ENCODE data around the gene MGAT3.

Gene MGAT3

DNA sequence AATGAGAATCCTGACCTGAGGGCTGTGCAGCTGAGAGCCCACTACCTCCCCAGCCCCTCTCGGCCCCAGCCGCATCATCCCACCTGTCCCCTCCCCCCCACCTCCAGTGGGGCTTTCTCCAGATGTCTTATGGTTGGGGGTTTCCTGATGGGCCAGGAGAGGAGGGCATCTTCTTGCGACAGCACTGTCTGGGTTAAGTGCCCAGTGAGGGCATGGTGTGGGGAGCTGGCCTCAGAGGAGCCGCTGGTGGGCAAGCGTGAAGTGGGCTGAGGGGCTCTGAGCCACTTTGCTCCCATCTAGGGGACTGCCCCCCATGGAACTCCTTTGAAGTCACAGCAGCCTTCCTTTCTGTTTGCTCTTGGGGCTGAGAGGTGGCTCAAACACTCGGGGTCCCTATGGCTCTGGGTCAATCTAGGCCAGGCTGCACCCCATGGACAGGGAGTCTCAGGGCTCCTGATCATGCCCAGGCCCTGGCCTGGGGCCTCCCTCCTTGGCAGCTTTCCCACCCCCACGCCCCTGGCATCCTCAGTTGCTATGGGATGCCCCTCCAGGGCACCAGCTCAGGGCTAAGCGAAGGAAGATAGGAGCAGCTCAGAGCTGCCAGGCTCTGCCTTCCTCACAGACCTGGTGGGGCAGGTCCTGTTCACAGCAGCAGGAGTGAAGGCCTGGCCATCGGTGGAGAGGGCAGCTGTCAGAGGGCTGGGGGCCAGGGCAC lies 34.3 kb downstream of the MGAT3 start:
- Mint-ChIP-seq H3K27ac (no peak overlapping the region), H3K9me3 (no peaks in the 10 kb centered on the region), H3K4me3 (no peak overlapping the region), H3K27me3 (no peaks in the 10 kb centered on the region), H3K4me1 (ENCODE audit: low read depth) (peaks cover 49% of the 10 kb centered on the region), H3K36me3 (ENCODE audit: low read depth) (no peaks in the 10 kb centered on the region)
- intact Hi-C loops (cut with micrococcal nuclease) = no loop called here

DNA sequence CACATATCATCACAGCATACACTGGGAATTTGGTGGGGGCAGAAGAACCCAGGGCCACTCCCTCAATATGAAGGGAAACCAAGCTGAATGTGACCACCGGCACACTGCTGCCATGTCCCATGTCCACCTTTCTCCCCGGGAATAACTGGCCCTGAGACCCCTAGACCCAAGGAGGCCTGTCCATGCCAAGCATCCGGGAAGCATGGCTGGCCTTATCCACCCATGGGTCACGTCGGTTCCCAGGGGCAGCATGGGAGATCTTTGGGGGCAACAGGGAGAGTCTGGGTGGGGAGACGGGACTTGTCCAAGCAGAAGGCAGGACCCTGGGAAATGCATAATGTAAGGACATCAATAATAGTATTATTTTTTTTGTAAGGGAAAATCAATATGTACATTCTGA lies 34.9 kb downstream of the MGAT3 start:
- intact Hi-C loops (cut with micrococcal nuclease) = no loop called here
- H3K36me3 Mint-ChIP-seq (ENCODE audit: low read depth) = no peaks in the 10 kb centered on the region
- peaks cover 54% of the 10 kb centered on the region for H3K4me1 Mint-ChIP-seq (ENCODE audit: low read depth)
- no peaks in the 10 kb centered on the region for H3K27me3 Mint-ChIP-seq
- H3K27ac Mint-ChIP-seq = no peak overlapping the region
- no peak overlapping the region for H3K4me3 Mint-ChIP-seq
- no peaks in the 10 kb centered on the region for H3K9me3 Mint-ChIP-seq

DNA sequence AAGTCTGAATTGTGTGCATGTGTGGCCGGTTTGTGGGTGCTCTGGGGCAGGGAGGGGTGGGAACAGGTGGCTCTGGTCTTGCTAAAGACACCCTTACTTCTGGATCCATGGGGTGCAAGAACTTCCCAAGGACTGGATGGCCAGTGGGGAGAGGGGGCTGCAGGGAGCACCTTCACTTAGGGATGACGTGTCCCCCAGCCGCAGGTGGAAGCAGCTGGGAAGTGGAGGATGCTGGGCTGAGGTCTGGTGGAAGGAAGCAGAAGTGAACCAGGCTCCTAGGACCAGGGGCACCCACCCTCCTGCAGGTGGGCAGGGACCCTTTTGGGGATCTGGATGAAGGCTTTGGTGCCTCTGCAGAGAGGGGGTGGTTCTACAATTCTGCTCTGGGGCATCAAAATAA lies 35.4 kb downstream of the MGAT3 start:
- H3K4me3 Mint-ChIP-seq = no peak overlapping the region
- no peak overlapping the region for H3K27ac Mint-ChIP-seq
- intact Hi-C loops (cut with micrococcal nuclease) = no loop called here
- peaks cover 57% of the 10 kb centered on the region for H3K4me1 Mint-ChIP-seq (ENCODE audit: low read depth)
- H3K36me3 Mint-ChIP-seq (ENCODE audit: low read depth) = no peaks in the 10 kb centered on the region
- H3K27me3 Mint-ChIP-seq = no peaks in the 10 kb centered on the region
- H3K9me3 Mint-ChIP-seq = no peaks in the 10 kb centered on the region

DNA sequence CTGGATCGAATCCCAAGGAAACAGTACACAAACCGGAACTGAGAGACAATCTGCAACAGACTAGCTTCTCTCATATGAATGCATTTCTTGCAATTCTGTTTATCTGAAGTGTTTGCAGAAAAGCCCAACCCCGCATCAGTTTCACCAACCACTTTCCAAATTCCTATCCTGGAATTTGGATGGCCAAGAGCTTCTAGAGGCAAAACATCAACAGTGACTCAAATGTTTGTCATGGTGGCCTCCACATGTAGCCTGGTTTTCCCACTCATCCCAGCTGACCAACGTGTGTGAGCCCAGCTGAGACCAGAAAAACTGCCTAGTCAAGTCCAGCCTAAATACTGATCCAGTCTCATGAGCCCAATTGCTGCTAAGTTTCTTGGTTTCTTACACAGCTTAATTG lies 36.9 kb downstream of the MGAT3 start:
- no peak overlapping the region for H3K4me3 Mint-ChIP-seq
- H3K4me1 Mint-ChIP-seq (ENCODE audit: low read depth) = peaks cover 63% of the 10 kb centered on the region
- H3K27me3 Mint-ChIP-seq = no peaks in the 10 kb centered on the region
- no peaks in the 10 kb centered on the region for H3K9me3 Mint-ChIP-seq
- no peaks in the 10 kb centered on the region for H3K36me3 Mint-ChIP-seq (ENCODE audit: low read depth)
- H3K27ac Mint-ChIP-seq = no peak overlapping the region
- intact Hi-C loops (cut with micrococcal nuclease) = loop anchor here (1.0 kb wide), 1 partner anchor 36 kb away; no protein-coding TSS in a partner anchor

DNA sequence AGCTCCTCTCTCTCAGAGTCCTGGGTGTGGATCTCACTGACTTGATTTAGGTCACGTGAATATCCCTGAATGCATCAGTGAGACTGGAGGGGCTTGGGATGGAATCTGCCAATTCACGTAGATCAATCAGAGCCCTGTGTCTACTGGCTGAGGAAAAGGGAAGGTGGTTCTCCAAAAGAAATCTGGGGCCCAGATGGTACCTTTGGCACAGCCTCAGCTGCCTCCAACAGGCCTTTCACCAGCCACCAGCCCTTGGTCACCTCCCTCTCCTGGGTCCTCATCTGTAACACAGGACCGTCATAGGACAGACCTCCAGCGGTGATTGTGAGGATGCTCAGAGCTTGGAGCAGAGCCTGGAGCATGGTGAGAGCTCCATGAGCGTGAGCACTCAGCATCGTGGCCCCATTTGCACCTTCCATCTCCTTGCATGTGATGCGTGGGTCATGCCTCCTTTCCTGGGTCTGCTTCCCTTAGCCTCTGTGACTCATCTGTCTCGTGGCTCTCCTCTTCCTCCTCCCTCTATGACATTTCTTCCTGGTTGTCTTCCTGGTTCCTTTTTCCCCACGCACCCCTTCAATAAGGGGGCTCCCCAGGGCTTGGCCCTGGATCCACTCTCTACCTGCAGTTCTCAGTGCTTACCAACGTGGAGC lies 37.8 kb downstream of the MGAT3 start:
- Mint-ChIP-seq H3K27ac (peak overlapping the region; percentile 69), H3K9me3 (no peaks in the 10 kb centered on the region), H3K4me3 (no peak overlapping the region), H3K4me1 (ENCODE audit: low read depth) (peaks cover 56% of the 10 kb centered on the region), H3K27me3 (no peaks in the 10 kb centered on the region), H3K36me3 (ENCODE audit: low read depth) (no peaks in the 10 kb centered on the region)
- intact Hi-C loops (cut with micrococcal nuclease) = no loop called here

DNA sequence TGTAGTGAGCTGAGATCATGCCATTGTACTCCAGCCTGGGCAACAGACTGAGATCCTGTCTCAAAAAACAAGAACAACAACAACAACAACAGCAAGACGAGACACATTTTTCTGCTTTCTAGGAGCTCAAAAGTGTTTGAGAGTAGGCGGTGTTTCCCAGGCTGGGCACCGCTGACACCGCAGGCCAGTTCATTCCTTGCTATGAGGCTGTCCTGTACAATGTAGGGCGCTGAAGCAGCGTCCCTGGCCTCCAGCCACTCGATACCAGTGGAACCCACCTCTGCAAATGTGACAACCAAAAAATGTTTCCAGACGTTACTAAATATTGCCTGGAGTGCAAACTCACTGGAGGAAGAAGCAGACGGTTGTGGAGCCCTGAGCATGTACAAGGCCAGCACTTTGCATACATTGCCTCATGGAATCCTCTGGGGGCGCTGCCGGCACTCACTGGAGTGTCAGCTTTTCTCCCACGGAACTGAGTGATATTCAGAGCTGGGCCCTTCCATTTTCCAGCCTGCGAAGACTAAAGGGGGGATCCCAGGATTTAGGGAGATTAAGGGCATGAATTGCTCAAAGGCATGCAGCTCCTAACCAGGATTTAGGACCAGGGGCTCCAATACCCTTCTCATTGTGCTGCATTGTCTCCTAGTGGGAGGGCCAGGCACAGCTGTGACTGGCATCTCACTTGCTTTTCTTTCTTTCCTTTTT lies 39.5 kb downstream of the MGAT3 start:
- H3K9me3 Mint-ChIP-seq = no peaks in the 10 kb centered on the region
- no peaks in the 10 kb centered on the region for H3K27me3 Mint-ChIP-seq
- peaks cover 52% of the 10 kb centered on the region for H3K4me1 Mint-ChIP-seq (ENCODE audit: low read depth)
- H3K36me3 Mint-ChIP-seq (ENCODE audit: low read depth) = no peaks in the 10 kb centered on the region
- H3K4me3 Mint-ChIP-seq = no peak overlapping the region
- peak overlapping the region; percentile 69 for H3K27ac Mint-ChIP-seq
- intact Hi-C loops (cut with micrococcal nuclease) = no loop called here

DNA sequence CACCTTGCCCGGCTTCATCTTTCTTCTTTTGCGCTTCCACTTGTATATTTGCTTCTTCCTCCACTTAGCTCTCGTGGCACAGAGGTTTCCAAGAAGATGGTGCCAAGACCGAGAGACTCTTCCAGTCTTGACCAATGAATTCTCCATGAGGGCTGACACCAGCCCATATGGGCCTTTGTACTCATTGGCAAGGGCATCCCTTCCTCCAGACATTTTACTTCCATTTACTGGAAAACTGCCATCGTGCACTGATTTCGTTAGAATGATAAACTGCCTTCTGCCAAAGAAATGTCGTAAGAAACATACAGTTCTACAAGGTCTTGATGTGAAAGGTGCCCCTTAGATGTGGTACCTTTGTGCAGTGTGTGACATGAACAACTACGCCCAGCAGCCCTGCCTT lies 40.6 kb downstream of the MGAT3 start:
- Mint-ChIP-seq H3K4me1 (ENCODE audit: low read depth) (peaks cover 59% of the 10 kb centered on the region), H3K27me3 (no peaks in the 10 kb centered on the region), H3K9me3 (no peaks in the 10 kb centered on the region), H3K4me3 (no peak overlapping the region), H3K27ac (peak overlapping the region; percentile 69), H3K36me3 (ENCODE audit: low read depth) (peaks cover 6% of the 10 kb centered on the region)
- intact Hi-C loops (cut with micrococcal nuclease) = no loop called here

DNA sequence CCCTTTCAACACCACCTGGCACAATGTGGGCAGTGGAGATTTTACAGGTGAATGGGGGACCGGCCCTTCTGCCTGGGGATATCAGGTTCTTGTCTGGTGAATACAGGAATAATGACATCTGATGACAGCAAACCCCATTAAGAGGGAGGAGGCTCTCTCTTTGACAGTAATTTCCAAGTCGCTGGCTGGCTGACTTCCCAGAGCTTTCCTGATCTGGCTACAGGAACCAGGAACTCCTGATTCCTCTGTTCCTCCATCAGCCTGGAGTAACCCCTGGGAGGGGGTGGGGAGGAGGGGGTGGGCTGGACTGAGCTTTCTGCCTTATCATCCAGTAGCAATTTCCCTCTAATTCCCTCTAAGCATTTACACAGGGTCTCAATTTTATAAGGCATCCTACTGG lies 41.6 kb downstream of the MGAT3 start:
- Mint-ChIP-seq H3K4me3 (no peak overlapping the region), H3K9me3 (no peaks in the 10 kb centered on the region), H3K36me3 (ENCODE audit: low read depth) (peaks cover 13% of the 10 kb centered on the region), H3K27ac (no peak overlapping the region), H3K27me3 (no peaks in the 10 kb centered on the region), H3K4me1 (ENCODE audit: low read depth) (peaks cover 59% of the 10 kb centered on the region)
- intact Hi-C loops (cut with micrococcal nuclease) = no loop called here

DNA sequence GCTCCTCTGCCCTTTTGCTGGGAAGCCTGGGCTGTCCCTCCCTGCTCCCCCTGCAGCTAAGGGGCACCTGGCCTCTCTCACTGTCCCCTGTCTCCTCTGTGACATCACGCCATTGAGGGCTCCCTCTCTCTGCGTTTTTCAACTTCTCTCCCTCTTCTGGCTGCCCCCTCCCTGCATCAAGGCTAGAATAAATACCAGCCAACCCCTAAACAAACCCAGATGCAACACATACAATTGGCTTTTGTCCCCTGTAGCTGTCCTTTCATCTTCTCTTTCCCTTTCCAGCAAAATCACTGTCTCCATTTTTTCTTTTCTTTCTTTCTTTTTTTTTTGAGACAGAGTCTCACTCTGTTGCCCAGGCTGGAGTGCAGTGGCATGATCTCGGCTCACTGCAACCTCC lies 42.0 kb downstream of the MGAT3 start:
- Mint-ChIP-seq H3K4me3 (no peak overlapping the region), H3K4me1 (ENCODE audit: low read depth) (peaks cover 59% of the 10 kb centered on the region), H3K9me3 (no peaks in the 10 kb centered on the region), H3K36me3 (ENCODE audit: low read depth) (peaks cover 14% of the 10 kb centered on the region), H3K27me3 (no peaks in the 10 kb centered on the region), H3K27ac (no peak overlapping the region)
- intact Hi-C loops (cut with micrococcal nuclease) = no loop called here

DNA sequence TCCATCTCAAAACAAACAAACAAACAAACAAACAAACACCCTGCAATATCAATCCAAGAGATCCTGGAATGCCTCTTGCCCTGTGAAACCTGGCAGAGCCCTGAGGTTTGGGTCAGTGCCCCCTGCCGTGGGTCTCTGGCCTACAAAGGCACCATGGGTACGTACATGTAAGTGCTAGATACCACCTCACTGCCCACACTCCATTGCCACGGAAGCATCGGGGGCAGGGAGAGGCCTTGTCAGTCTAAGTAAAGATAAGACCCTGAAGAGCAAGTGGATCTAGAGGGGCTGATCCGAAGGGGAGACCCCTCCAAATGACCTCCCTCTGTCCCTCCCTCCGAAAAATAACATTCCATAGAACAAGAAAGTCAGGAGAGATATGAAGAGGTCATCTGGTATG lies 43.3 kb downstream of the MGAT3 start:
- intact Hi-C loops (cut with micrococcal nuclease) = no loop called here

DNA sequence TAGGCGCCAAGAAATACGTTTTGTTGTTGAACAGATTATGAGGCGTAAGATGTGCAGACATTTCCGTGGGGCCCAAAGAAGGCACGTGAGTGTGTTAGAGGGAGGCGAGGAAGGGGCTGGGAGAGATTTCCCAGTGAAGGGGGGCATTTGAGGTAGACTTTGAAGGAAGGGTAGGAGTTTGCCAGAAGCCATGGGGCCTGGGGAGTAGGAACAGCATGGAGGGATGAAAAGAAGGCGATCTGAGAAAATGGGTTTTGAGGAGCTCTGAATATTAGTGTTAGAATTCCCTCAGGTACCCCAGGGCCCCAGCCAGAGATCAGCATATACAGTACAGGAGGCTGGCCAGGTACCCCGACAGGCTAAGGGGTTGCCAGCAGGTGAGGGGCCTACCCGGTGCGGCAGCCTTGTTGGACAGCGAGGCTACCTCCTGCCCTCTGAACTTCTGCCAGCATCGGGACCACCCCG lies 44.9 kb downstream of the MGAT3 start:
- Mint-ChIP-seq H3K4me1 (ENCODE audit: low read depth) (peaks cover 55% of the 10 kb centered on the region), H3K9me3 (no peaks in the 10 kb centered on the region), H3K27me3 (no peaks in the 10 kb centered on the region), H3K4me3 (peak overlapping the region; percentile 82), H3K36me3 (ENCODE audit: low read depth) (peaks cover 42% of the 10 kb centered on the region), H3K27ac (peak overlapping the region; percentile 89)
- intact Hi-C loops (cut with micrococcal nuclease) = loop anchor here (1.0 kb wide), 1 partner anchor 19 kb away; the partner anchor contains the start of gene ATF4

More for the DNA sequence above, 43.3 kb downstream of the MGAT3 start:
- H3K36me3 Mint-ChIP-seq (ENCODE audit: low read depth) = peaks cover 27% of the 10 kb centered on the region
- no peak overlapping the region for H3K27ac Mint-ChIP-seq
- peaks cover 58% of the 10 kb centered on the region for H3K4me1 Mint-ChIP-seq (ENCODE audit: low read depth)
- H3K9me3 Mint-ChIP-seq = no peaks in the 10 kb centered on the region
- no peak overlapping the region for H3K4me3 Mint-ChIP-seq
- no peaks in the 10 kb centered on the region for H3K27me3 Mint-ChIP-seq

DNA sequence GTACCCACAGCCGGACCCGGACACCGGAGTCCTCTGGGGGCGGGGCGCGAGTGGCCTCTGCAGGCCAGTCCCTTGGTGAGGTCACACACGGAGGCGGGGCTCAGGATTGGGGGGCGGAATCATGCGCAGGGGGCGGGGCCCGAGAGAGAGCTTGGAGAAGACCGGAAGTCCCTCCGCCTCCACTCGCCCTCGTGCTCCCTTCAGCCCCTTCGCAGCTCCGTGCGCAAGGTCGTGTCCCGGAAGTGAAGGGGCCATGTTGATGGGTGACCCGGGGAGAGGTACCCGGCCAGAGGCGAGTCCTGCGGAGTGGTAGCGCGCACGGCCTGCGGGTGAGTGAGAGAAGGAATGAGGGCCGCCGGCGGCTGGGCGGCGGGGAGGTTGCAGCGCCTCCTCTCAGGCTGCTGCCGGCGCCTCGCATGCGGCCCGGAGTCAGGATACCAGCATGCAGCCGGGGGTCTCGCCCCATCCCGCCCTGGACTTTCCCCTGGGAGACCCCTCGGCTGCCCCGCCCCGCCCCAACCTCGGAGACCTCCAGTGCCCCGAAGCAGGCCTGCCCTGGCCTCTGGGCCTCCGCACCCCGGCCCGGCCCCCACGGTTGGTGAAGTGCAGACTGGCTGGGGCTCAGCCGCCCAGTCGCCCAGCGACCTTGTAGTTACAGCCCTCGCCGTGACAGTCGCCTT lies 45.4 kb downstream of the MGAT3 start, which contains the start of gene MIEF1:
Gene MIEF1 (plus strand): TSS at position 182 of the 680 bp plus-strand sequence. CDS start 9,005 bp downstream, outside the sequence.
- intact Hi-C loops (cut with micrococcal nuclease) = loop anchor here (1.0 kb wide), 1 partner anchor 18 kb away; the partner anchor contains the start of gene ATF4
- peak within 1 kb of the TSS; percentile 89 for H3K27ac Mint-ChIP-seq
- peaks cover 51% of the 10 kb centered on the region for H3K4me1 Mint-ChIP-seq (ENCODE audit: low read depth)
- no peaks in the 10 kb centered on the region for H3K9me3 Mint-ChIP-seq
- H3K36me3 Mint-ChIP-seq (ENCODE audit: low read depth) = peaks cover 48% of the 10 kb centered on the region
- H3K4me3 Mint-ChIP-seq = peak within 1 kb of the TSS; percentile 82
- no peaks in the 10 kb centered on the region for H3K27me3 Mint-ChIP-seq

DNA sequence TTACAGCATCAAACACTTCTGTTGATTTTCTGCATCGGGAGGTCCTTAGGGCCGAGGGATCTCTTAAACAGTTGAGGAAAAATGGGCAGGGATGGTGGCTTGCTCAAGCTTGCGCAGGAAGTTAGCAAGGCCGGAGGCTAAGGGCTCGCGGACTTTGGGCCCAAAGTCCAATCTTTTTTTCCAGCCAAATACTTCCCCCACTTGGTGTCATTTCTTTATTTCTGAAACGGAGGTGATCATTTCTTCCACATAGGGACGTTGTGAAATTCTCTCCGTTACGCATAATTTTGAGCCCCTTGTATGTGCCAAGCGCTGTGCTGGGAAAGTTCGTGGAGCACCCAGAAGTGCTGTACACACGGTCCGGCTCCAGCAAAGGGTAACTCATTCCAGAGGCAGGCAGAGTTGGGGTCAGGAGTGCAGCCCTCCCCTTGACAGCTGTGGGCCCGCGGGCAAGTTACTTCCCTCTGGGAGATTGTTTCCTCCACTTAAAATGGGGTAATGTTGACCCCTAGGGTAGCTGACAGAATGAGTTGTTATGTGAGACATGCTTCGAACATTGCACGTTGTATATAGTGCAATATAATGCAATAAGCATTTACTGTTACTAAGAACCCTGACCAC lies 46.1 kb downstream of the MGAT3 start:
- intact Hi-C loops (cut with micrococcal nuclease) = loop anchor here (1.0 kb wide), 1 partner anchor 17 kb away; the partner anchor contains the start of gene ATF4
- H3K27ac Mint-ChIP-seq = peak overlapping the region; percentile 89
- H3K4me1 Mint-ChIP-seq (ENCODE audit: low read depth) = peaks cover 45% of the 10 kb centered on the region
- no peaks in the 10 kb centered on the region for H3K9me3 Mint-ChIP-seq
- peak overlapping the region; percentile 82 for H3K4me3 Mint-ChIP-seq
- H3K27me3 Mint-ChIP-seq = no peaks in the 10 kb centered on the region
- peaks cover 55% of the 10 kb centered on the region for H3K36me3 Mint-ChIP-seq (ENCODE audit: low read depth)

All from dendritic cell treated with granulocyte-macrophage colony-stimulating factor and Interleukin-4, amounts not matched to agents 40 ng/mL and 50 ng/mL, for 4 days (primary cell).